TTC549 (cell line): ENCODE measurements around the gene MCC.
"Not testable (repeated sequence)": the region's sequence is repeated elsewhere in the genome, so short reads cannot be mapped to it uniquely, and the experiment has no call there.

Source experiments
- FAIRE-seq: peaks from 2 replicates; lab custom pipeline; 2012; peaks lifted over from hg19 to GRCh38; lab: Jason Lieb, UNC

Gene MCC

GRCh38 chr5:113075019-113075418, 413.2 kb downstream of the MCC start:
- no peak for FAIRE-seq

GRCh38 chr5:113073629-113074034, 414.6 kb downstream of the MCC start:
- not testable (repeated sequence) for FAIRE-seq

- no peak for FAIRE-seq
Observed at GRCh38 chr5:113071401-113071800, 416.9 kb downstream of the MCC start.

GRCh38 chr5:113070901-113071300, 417.4 kb downstream of the MCC start:
- FAIRE-seq = no peak

- FAIRE-seq = no peak
Observed at GRCh38 chr5:113068559-113068958, 419.7 kb downstream of the MCC start.

- FAIRE-seq = no peak
Observed at GRCh38 chr5:113067635-113068344, 420.5 kb downstream of the MCC start.

GRCh38 chr5:113065626-113066025, 422.6 kb downstream of the MCC start:
- FAIRE-seq = no peak

- no peak for FAIRE-seq
Observed at GRCh38 chr5:113064806-113065205, 423.4 kb downstream of the MCC start.

GRCh38 chr5:113063927-113064326, 424.3 kb downstream of the MCC start:
- no peak for FAIRE-seq

- FAIRE-seq = no peak
Observed at GRCh38 chr5:113062869-113063508, 425.3 kb downstream of the MCC start.

- FAIRE-seq = no peak
Observed at GRCh38 chr5:113061846-113062780, 426.1 kb downstream of the MCC start.

- FAIRE-seq = no peak
Observed at GRCh38 chr5:113060408-113061025, 427.7 kb downstream of the MCC start.

GRCh38 chr5:113059232-113060040, 428.8 kb downstream of the MCC start:
- FAIRE-seq = no peak

- FAIRE-seq = no peak
Observed at GRCh38 chr5:113058706-113059226, 429.5 kb downstream of the MCC start.

GRCh38 chr5:113058269-113058668, 430.0 kb downstream of the MCC start:
- no peak for FAIRE-seq

- no peak for FAIRE-seq
Observed at GRCh38 chr5:113057557-113057984, 430.7 kb downstream of the MCC start.

GRCh38 chr5:113056988-113057387, 431.3 kb downstream of the MCC start:
- FAIRE-seq = no peak

GRCh38 chr5:113054899-113055298, 433.4 kb downstream of the MCC start:
- no peak for FAIRE-seq

GRCh38 chr5:113053511-113053995, 434.7 kb downstream of the MCC start:
- FAIRE-seq = no peak

- no peak for FAIRE-seq
Observed at GRCh38 chr5:113052041-113052795, 436.0 kb downstream of the MCC start.
